ENCODE measurements around the gene AP4E1. TPM values are rescaled to one million over a fixed set of nuclear protein-coding genes. Genes with fewer than 3 reads are reported as not detected.

The AP4E1 gene
- total RNA-seq: 10 to 100 TPM in 3 of 6 donors, 1 to 10 TPM in 3; 6.8 to 11.5 (median 9.4) TPM

GRCh38 chr15:50908209-50909009 lies at the start of gene AP4E1:
Gene AP4E1, plus strand, starts transcription at chr15:50908683. Its CDS starts 96 bp downstream, at chr15:50908779.
- TF ChIP-seq EP300 (IDR thresholded peaks at IDR 0.05): peak in 1 of 4 donors; percentile 20
- TF ChIP-seq, protein P1, sequence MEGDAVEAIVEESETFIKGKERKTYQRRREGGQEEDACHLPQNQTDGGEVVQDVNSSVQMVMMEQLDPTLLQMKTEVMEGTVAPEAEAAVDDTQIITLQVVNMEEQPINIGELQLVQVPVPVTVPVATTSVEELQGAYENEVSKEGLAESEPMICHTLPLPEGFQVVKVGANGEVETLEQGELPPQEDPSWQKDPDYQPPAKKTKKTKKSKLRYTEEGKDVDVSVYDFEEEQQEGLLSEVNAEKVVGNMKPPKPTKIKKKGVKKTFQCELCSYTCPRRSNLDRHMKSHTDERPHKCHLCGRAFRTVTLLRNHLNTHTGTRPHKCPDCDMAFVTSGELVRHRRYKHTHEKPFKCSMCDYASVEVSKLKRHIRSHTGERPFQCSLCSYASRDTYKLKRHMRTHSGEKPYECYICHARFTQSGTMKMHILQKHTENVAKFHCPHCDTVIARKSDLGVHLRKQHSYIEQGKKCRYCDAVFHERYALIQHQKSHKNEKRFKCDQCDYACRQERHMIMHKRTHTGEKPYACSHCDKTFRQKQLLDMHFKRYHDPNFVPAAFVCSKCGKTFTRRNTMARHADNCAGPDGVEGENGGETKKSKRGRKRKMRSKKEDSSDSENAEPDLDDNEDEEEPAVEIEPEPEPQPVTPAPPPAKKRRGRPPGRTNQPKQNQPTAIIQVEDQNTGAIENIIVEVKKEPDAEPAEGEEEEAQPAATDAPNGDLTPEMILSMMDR (IDR thresholded peaks at IDR 0.05): peak; percentile 86 to 99 (median 97)
- peak; percentile 76 to 85 for TF ChIP-seq POLR2AphosphoS5 (IDR thresholded peaks at IDR 0.05)
- TF ChIP-seq POLR2A (IDR thresholded peaks at IDR 0.05): peak in 3 of 4 donors; percentile 54 to 83 (median 70)
- H3K4me1 ChIP-seq: peaks cover 21 to 43% (median 29%) of the 10 kb centered on the region in 4 donors
- DNase-seq (peak; percentile 91 to 97), ATAC-seq (ENCODE audit: low FRiP score in 2 of 2) (peak; percentile 92 to 96)
- H3K4me3 ChIP-seq: peak within 1 kb of the TSS; percentile 91 to 95 (median 94)
- peak within 1 kb of the TSS; percentile 91 to 96 (median 94) for H3K27ac ChIP-seq
- 0% methylated on average over 16 to 70 of the region's 100 CpGs for WGBS, 2 donors
- peaks cover 0 to 26% (median 0%) of the 10 kb centered on the region in 4 donors for H3K36me3 ChIP-seq
- H3K27me3 ChIP-seq: no peaks in the 10 kb centered on the region
- H3K9me3 ChIP-seq: no peaks in the 10 kb centered on the region

DNA sequence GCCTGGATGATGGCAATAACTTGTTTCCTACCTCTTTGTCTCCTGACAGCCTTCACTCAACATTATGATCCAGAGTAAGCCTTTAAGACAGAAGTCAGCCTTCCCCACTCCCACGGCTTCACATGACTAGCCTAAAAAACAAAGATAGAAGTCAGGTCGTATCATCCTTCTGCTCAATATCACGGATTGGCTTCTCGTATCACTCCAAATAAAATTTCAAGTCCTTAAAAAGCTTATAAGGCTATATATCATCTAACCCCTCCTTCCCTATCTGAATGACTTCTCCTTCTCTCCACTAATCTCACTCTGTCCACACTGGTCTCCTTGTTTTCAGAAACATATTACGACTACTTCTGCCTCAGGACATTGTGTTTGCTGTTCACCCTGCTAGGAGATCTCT lies 47.7 kb upstream of the AP4E1 start:
- Histone ChIP-seq H3K9me3 (no peaks in the 10 kb centered on the region), H3K36me3 (no peaks in the 10 kb centered on the region), H3K27me3 (no peaks in the 10 kb centered on the region), H3K27ac (no peak overlapping the region), H3K4me1 (no peaks in the 10 kb centered on the region), H3K4me3 (no peak overlapping the region)
- 92 to 95% methylated on average over 5 of the region's 5 CpGs for WGBS, 2 donors
- no peak for ATAC-seq (ENCODE audit: low FRiP score in 2 of 2)
- DNase-seq: no peak
- no peak for TF ChIP-seq POLR2A (IDR thresholded peaks at IDR 0.05)
- TF ChIP-seq EP300 (IDR thresholded peaks at IDR 0.05): no peak
- TF ChIP-seq, protein P1 (IDR thresholded peaks at IDR 0.05): no peak
- no peak for TF ChIP-seq POLR2AphosphoS5 (IDR thresholded peaks at IDR 0.05)

- ATAC-seq (ENCODE audit: low FRiP score in 2 of 2) (no peak), DNase-seq (no peak)
- no peak for TF ChIP-seq POLR2A (IDR thresholded peaks at IDR 0.05)
- no peak for TF ChIP-seq POLR2AphosphoS5 (IDR thresholded peaks at IDR 0.05)
- no peak for TF ChIP-seq EP300 (IDR thresholded peaks at IDR 0.05)
- TF ChIP-seq, protein P1 (IDR thresholded peaks at IDR 0.05): no peak
- no peaks in the 10 kb centered on the region for H3K36me3 ChIP-seq
- H3K27me3 ChIP-seq: no peaks in the 10 kb centered on the region
- no peaks in the 10 kb centered on the region for H3K9me3 ChIP-seq
- H3K4me3 ChIP-seq: no peak overlapping the region
- no peaks in the 10 kb centered on the region for H3K4me1 ChIP-seq
- H3K27ac ChIP-seq: no peak overlapping the region
Observed at GRCh38 chr15:50862553-50862952, 45.9 kb upstream of the AP4E1 start.

DNA sequence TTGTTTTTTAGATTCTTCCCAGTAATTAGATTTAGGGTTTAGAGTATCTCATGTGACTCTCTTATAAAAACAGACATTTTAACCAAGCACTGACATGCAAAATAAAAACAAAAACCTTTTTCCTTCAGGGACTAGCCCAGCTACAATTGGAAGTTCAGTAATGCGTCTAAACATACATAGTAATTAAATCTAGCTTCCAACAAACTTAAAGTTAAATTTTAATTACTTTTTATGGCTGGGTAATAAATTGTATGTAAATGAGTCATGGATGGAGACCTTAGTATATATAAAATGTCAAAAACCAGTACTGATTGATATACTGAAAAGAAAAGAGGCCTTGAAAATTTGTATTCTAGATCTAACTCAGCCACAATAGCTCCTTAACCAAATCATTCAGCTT lies 43.6 kb upstream of the AP4E1 start:
- TF ChIP-seq POLR2A (IDR thresholded peaks at IDR 0.05) (no peak), EP300 (IDR thresholded peaks at IDR 0.05) (no peak), POLR2AphosphoS5 (IDR thresholded peaks at IDR 0.05) (no peak)
- TF ChIP-seq, protein P1 (IDR thresholded peaks at IDR 0.05): no peak
- Histone ChIP-seq H3K4me1 (no peaks in the 10 kb centered on the region), H3K27ac (no peak overlapping the region), H3K9me3 (no peaks in the 10 kb centered on the region), H3K27me3 (no peaks in the 10 kb centered on the region), H3K36me3 (no peaks in the 10 kb centered on the region), H3K4me3 (no peak overlapping the region)
- DNase-seq (no peak), ATAC-seq (ENCODE audit: low FRiP score in 2 of 2) (no peak)
- 87 to 97% methylated on average over 1 of the region's 1 CpG for WGBS, 2 donors
